H1 (cell line): ENCODE results near the gene UGT2B17. TPM values are rescaled to one million over a fixed set of nuclear protein-coding genes. Genes with fewer than 3 reads are reported as not detected.
"Not testable (repeated sequence)": the region's sequence is repeated elsewhere in the genome, so short reads cannot be mapped to it uniquely, and the experiment has no call there.

ENCODE experiments used
- CTCF ChIA-PET: fragments of 300-600 bp; sonication (Branson Sonifier 250); formaldehyde crosslinking; loops from one replicate; lab custom pipeline; 2021; ENCODE audit not compliant: partially characterized antibody; lab: Charles Lee
- POLR2A ChIA-PET: fragments of 300-600 bp; sonication (Branson Sonifier 250); formaldehyde crosslinking; loops from one replicate; lab custom pipeline; 2021; ENCODE audit warnings: inconsistent platforms; ENCODE audit not compliant: partially characterized antibody; lab: Charles Lee
- DNase-seq, 2 experiments: peaks; one replicate each; pipeline versions ENCODE4 v3.0.0 to v3.0.0-alpha.2; 2010 to 2022; ENCODE audit warnings: low spot score in 2 of 2, low read depth in 1 of 2, mixed read lengths in 1 of 2
- FAIRE-seq: peaks from 2 replicates; lab custom pipeline; 2011; peaks lifted over from hg19 to GRCh38; lab: Jason Lieb, UNC
- H2AFZ ChIP-seq: 2 replicates; pipeline ENCODE4 v1.8.1; 2012; ENCODE audit warnings: low read length, inconsistent platforms
- H2AK5ac ChIP-seq: 2 replicates; pipeline ENCODE4 v1.6.1; 2013; ENCODE audit warnings: low read depth, low read length
- H2BK120ac ChIP-seq: replicated peaks from 2 replicates; pipeline ENCODE3; 2013; ENCODE audit warnings: low read depth, low read length, inconsistent platforms
- H2BK12ac ChIP-seq: 2 replicates; pipeline ENCODE4 v1.6.1; 2013; ENCODE audit warnings: low read depth, low read length
- H2BK15ac ChIP-seq: 2 replicates; pipeline ENCODE4 v1.6.1; 2013; ENCODE audit warnings: low read length
- H2BK20ac ChIP-seq: 2 replicates; pipeline ENCODE4 v1.6.1; 2013; ENCODE audit warnings: low read length
- H2BK5ac ChIP-seq: 2 replicates; pipeline ENCODE4 v1.6.1; 2013; ENCODE audit warnings: low read depth, low read length
- H3K14ac ChIP-seq: 2 replicates; pipeline ENCODE4 v1.6.1; 2013; ENCODE audit warnings: inconsistent platforms; ENCODE audit not compliant: insufficient read length
- H3K18ac ChIP-seq: 2 replicates; pipeline ENCODE4 v1.6.1; 2013; ENCODE audit warnings: low read length; ENCODE audit errors: extremely low read depth
- H3K23ac ChIP-seq: 2 replicates; pipeline ENCODE4 v1.6.1; 2013; ENCODE audit warnings: inconsistent platforms; ENCODE audit not compliant: insufficient read length
- H3K23me2 ChIP-seq: 2 replicates; pipeline ENCODE4 v1.6.1; 2013; ENCODE audit warnings: low read depth, low read length
- H3K27ac ChIP-seq: 2 replicates; pipeline ENCODE4 v1.6.1; 2011; ENCODE audit warnings: low read depth, low read length, inconsistent platforms
- H3K27me3 ChIP-seq, 4 experiments: replicated peaks in 1 of 4; 1 replicate in 1 of 4; 2 replicates in 3 of 4; pipeline versions ENCODE4 v1.6.1 to v1.8.1; 2011 to 2013; ENCODE audit warnings: low read length in 3 of 4, mild to moderate bottlenecking in 3 of 4, inconsistent platforms in 2 of 4, mixed read lengths in 2 of 4, moderate library complexity in 1 of 4; ENCODE audit not compliant: control insufficient read depth in 3 of 4, insufficient read depth in 3 of 4; ENCODE audit errors: extremely low read depth in 1 of 4
- H3K36me3 ChIP-seq, 4 experiments: 2 replicates each; pipeline versions ENCODE4 v1.6.1 to v1.8.1; 2011 to 2013; ENCODE audit warnings: mild to moderate bottlenecking in 4 of 4, low read length in 3 of 4, moderate library complexity in 2 of 4, control low read depth in 1 of 4, inconsistent platforms in 1 of 4; ENCODE audit not compliant: insufficient read depth in 4 of 4, control insufficient read depth in 2 of 4
- H3K4ac ChIP-seq: replicated peaks from 2 replicates; pipeline ENCODE3; 2013; ENCODE audit warnings: low read length, low read depth, mixed read lengths, inconsistent platforms; ENCODE audit not compliant: insufficient read length
- H3K4me1 ChIP-seq, 4 experiments: replicated peaks in 1 of 4; 1 replicate in 1 of 4; 2 replicates in 3 of 4; pipeline versions ENCODE4 v1.6.1 to v1.8.1; 2011 to 2013; ENCODE audit warnings: low read length in 3 of 4, inconsistent platforms in 2 of 4, mixed read lengths in 1 of 4; ENCODE audit not compliant: insufficient read depth in 4 of 4, control insufficient read depth in 3 of 4
- H3K4me2 ChIP-seq, 2 experiments: 2 replicates each; pipeline versions ENCODE4 v1.6.1 to v1.8.1; 2011 to 2013; ENCODE audit warnings: low read depth in 2 of 2, low read length in 2 of 2, control low read depth in 1 of 2, inconsistent platforms in 1 of 2, mild to moderate bottlenecking in 1 of 2; ENCODE audit not compliant: insufficient read depth in 1 of 2
- H3K4me3 ChIP-seq, 4 experiments: fragments of 200-600, 300-600 bp in 1 of 4; sonication (generic), shearing (Covaris generic), sonication (Bioruptor Twin) in 1 of 4; 2 replicates each; pipeline versions ENCODE4 v1.5.1 to v1.8.1; 2011 to 2016; ENCODE audit warnings: low read length in 4 of 4, low read depth in 3 of 4, control low read depth in 2 of 4, inconsistent platforms in 2 of 4, mild to moderate bottlenecking in 2 of 4, mixed read lengths in 1 of 4, moderate library complexity in 1 of 4; ENCODE audit not compliant: insufficient read depth in 2 of 4; ENCODE audit errors: extremely low read depth in 1 of 4
- H3K56ac ChIP-seq: replicated peaks from 2 replicates; pipeline ENCODE3; 2013; ENCODE audit warnings: low read depth, mild to moderate bottlenecking, mixed read lengths, low read length, inconsistent platforms; ENCODE audit not compliant: insufficient read length
- H3K79me1 ChIP-seq: 2 replicates; pipeline ENCODE4 v1.6.1; 2013; ENCODE audit warnings: low read depth, low read length, control low read depth
- H3K79me2 ChIP-seq, 2 experiments: 2 replicates each; pipeline versions ENCODE4 v1.6.1 to v1.8.1; 2012 to 2013; ENCODE audit warnings: low read length in 2 of 2, mild to moderate bottlenecking in 2 of 2, inconsistent platforms in 1 of 2; ENCODE audit not compliant: insufficient read depth in 2 of 2, control insufficient read depth in 1 of 2
- H3K9ac ChIP-seq, 4 experiments: replicated peaks in 1 of 4; 1 replicate in 1 of 4; 2 replicates in 3 of 4; pipeline versions ENCODE4 v1.6.1 to v1.8.1; 2011 to 2013; ENCODE audit warnings: low read depth in 3 of 4, low read length in 3 of 4, control low read depth in 2 of 4, mild to moderate bottlenecking in 2 of 4, moderate library complexity in 2 of 4, inconsistent platforms in 1 of 4; ENCODE audit errors: extremely low read depth in 1 of 4
- H3K9me3 ChIP-seq, 2 experiments: 2 replicates each; pipeline versions ENCODE4 v1.6.1 to v1.8.1; 2012 to 2013; ENCODE audit warnings: mild to moderate bottlenecking in 2 of 2, moderate library complexity in 2 of 2, control low read depth in 1 of 2, inconsistent platforms in 1 of 2, low read depth in 1 of 2, low read length in 1 of 2, mixed read lengths in 1 of 2; ENCODE audit not compliant: insufficient read depth in 2 of 2
- H4K20me1 ChIP-seq, 2 experiments: replicated peaks in 1 of 2; 2 replicates each; pipeline versions ENCODE3 to v1.8.1; 2011 to 2013; ENCODE audit warnings: inconsistent platforms in 2 of 2, low read length in 2 of 2, mild to moderate bottlenecking in 1 of 2; ENCODE audit not compliant: insufficient read depth in 2 of 2, control insufficient read depth in 1 of 2
- H4K5ac ChIP-seq: 2 replicates; pipeline ENCODE4 v1.6.1; 2013; ENCODE audit warnings: low read length, low read depth, mixed read lengths, inconsistent platforms; ENCODE audit not compliant: insufficient read length
- H4K8ac ChIP-seq: 2 replicates; pipeline ENCODE4 v1.8.0; 2013; ENCODE audit warnings: mild to moderate bottlenecking, moderate library complexity, low read length, inconsistent platforms; ENCODE audit not compliant: insufficient read depth; ENCODE audit errors: extremely low read depth
- H4K91ac ChIP-seq: replicated peaks from 2 replicates; pipeline ENCODE3; 2013; ENCODE audit warnings: low read length, mixed read lengths, inconsistent platforms; ENCODE audit not compliant: insufficient read length
- EGR1 ChIP-seq: IDR thresholded peaks from 2 replicates; pipeline ENCODE4 v1.6.1; 2011; ENCODE audit warnings: low read depth, low read length, borderline replicate concordance
- FOSL1 ChIP-seq: IDR thresholded peaks from 2 replicates; pipeline ENCODE4 v1.6.1; 2011; ENCODE audit warnings: mild to moderate bottlenecking, low read depth, low read length, moderate library complexity; ENCODE audit not compliant: insufficient read depth
- HDAC6 ChIP-seq: IDR thresholded peaks from one replicate; pipeline ENCODE4 v1.7.1; 2012; ENCODE audit warnings: low read depth, mild to moderate bottlenecking, inconsistent platforms, low read length, moderate library complexity
- POLR2AphosphoS5 ChIP-seq: IDR thresholded peaks from 2 replicates; pipeline ENCODE4 v1.6.1; 2011; ENCODE audit warnings: low read depth, low read length
- RBBP5 ChIP-seq: IDR thresholded peaks from 2 replicates; pipeline ENCODE4 v1.7.1; 2012; ENCODE audit warnings: low read depth, mild to moderate bottlenecking, inconsistent platforms, low read length, moderate library complexity, borderline replicate concordance
- RNF2 ChIP-seq: fragments of 200-900, 300-1000 bp; sonication (generic); IDR thresholded peaks from 2 replicates; pipeline ENCODE4 v1.7.1; 2016; ENCODE audit warnings: borderline replicate concordance, low read depth, mild to moderate bottlenecking, antibody characterized with exemption, low read length; ENCODE audit not compliant: poor library complexity, severe bottlenecking; ENCODE audit errors: missing control alignments
- SP4 ChIP-seq: IDR thresholded peaks from 2 replicates; pipeline ENCODE4 v1.6.1; 2012; ENCODE audit warnings: low read length, inconsistent platforms
- SRF ChIP-seq: IDR thresholded peaks from 2 replicates; pipeline ENCODE4 v1.6.1; 2011; ENCODE audit warnings: mild to moderate bottlenecking, low read depth, low read length, moderate library complexity
- YY1 ChIP-seq: IDR thresholded peaks from 2 replicates; pipeline ENCODE4 v1.6.1; 2011; ENCODE audit warnings: low read depth, mild to moderate bottlenecking, low read length
- WGBS, 2 experiments: shearing (Covaris generic) in 1 of 2; methylation state at CpG; one replicate each; pipeline versions ENCODE4 v1.1.6 to v1.1.7; 2013 to 2015; ENCODE audit warnings: low lambda C conversion rate in 2 of 2, mixed read lengths in 2 of 2, inconsistent platforms in 1 of 2, low coverage in 1 of 2, missing lambda C conversion rate in 1 of 2; ENCODE audit not compliant: insufficient replicate concordance in 2 of 2, insufficient coverage in 1 of 2, insufficient read length in 1 of 2; ENCODE audit errors: extremely low coverage in 1 of 2, missing lambda C conversion rate in 1 of 2; 5-methylcytosine and 5-hydroxymethylcytosine counted together
- polyA plus RNA-seq, 7 experiments: library from polyadenylated mRNA; depleted of rRNA in 3 of 7; stranded (reverse) in 5 of 7; unstranded in 2 of 7; fragments of >200 nt in 5 of 7; fragments of 200-250 nt in 2 of 7; gene quantifications; 1 replicate in 5 of 7; 2 replicates in 1 of 7; 4 replicates in 1 of 7; pipeline versions ENCODE4 v1.2.1 to v1.2.3, GENCODE V29; 2011 to 2013; ENCODE audit warnings: missing spikeins in 2 of 7, mixed read lengths in 2 of 7
- total RNA-seq: library from RNA; stranded (reverse); fragmentation: NEBNext Ultra II Directional; extraction: Animal tissue kit (Norgen Biotek cat#: 25700); gene quantifications from 2 replicates; pipeline ENCODE4 v1.2.1, GENCODE V29; 2021

UGT2B17 gene
- total and polyA plus RNA-seq, 2 of the 8 experiments (the other 6 are each of a cell fraction or from before 2014, with no cell fraction given) = not detected

DNA sequence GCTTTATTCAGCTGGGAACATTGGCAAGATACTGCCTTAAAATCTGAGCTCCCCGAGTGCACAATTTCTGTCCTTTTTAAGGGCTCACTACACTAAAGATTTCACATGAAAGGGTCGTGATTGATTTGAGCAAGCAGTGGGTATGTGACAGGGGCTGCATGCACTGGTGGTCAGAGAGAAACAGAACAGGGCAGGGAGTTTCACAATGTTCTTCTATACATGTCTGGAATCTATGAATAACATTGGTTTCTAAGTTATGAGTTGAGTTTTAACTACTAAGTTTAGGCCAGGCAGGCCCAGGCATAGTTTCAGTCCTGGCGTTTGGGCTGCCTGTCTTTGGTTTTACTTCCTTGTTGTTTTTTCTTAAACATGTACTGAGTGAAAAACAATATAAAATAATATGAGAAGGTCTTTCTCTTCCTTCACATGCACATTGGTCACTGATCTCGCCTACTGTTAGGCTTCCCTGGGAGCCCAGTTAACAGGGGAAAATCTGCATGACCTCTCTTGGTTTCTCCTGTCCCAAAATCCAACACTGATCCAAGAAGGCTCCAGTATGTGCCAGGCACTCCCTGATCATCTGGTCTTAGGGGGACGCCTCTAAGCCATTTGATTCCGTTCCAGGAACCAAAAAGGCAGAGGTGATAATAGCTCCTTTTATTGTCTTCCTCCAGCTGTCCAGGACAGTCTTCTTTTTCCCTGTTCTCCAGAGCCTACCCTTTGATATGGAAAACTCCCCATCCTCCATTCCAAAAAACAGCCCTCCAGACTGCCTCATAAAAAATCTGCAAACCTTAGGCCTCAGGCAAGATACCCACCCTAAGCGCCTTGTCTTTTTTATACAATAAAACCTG lies at the start of gene UGT2B17 (continued):
- no peak for TF ChIP-seq RNF2
- no peak for TF ChIP-seq SRF
- no peak for TF ChIP-seq YY1
- no peak for TF ChIP-seq POLR2AphosphoS5
- no peak for TF ChIP-seq EGR1
- TF ChIP-seq HDAC6 = no peak
- TF ChIP-seq FOSL1 = no peak
- TF ChIP-seq RBBP5 = no peak
- TF ChIP-seq SP4 = no peak
- TF ChIP-seq, all 59 proteins: peak for 0

DNA sequence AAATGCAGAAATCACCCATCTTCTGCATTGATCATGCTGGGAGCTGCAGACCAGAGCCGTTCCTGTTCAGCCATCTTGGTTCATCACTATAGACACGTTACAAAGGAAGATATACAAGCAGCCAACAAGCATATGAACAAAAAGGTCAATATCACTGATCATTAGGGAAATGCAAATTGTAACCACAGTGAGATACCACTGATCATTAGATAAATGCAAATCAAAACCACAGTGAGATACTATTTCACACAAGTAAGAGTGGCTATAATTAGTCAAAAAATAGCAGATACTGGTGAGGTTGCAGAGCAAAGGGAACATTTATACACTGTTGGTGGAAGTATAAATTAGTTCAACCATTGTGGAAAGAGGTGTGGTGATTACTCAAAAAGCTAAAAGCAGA lies 46.6 kb upstream of the UGT2B17 start:
- H3K79me2 ChIP-seq, H2AFZ ChIP-seq, H3K56ac ChIP-seq, H3K36me3 ChIP-seq, H3K9me3 ChIP-seq, H3K14ac ChIP-seq, H4K91ac ChIP-seq, H2BK20ac ChIP-seq, DNase-seq, H2AK5ac ChIP-seq, H4K5ac ChIP-seq, H4K20me1 ChIP-seq, H2BK15ac ChIP-seq, H3K27ac ChIP-seq, H2BK120ac ChIP-seq, POLR2A ChIA-PET, H2BK5ac ChIP-seq, H3K79me1 ChIP-seq, H3K23ac ChIP-seq, H2BK12ac ChIP-seq, CTCF ChIA-PET, H3K23me2 ChIP-seq, H3K4ac ChIP-seq, H3K18ac ChIP-seq, H3K4me2 ChIP-seq, H3K4me1 ChIP-seq, H3K4me3 ChIP-seq, H3K27me3 ChIP-seq, H3K9ac ChIP-seq, H4K8ac ChIP-seq, FAIRE-seq: not testable (repeated sequence)
- 93% methylated on average over 2 of the region's 2 CpGs; no CpG with 5 or more reads in 1 of the 2 experiments for WGBS, 2 experiments
